ENCODE measurements around the gene SIN3B.

- TF ChIP-seq CTCF (IDR thresholded peaks at IDR 0.05) (no peak), POLR2A (IDR thresholded peaks at IDR 0.05) (no peak)
These were observed 38.0 kb downstream of the SIN3B start for GRCh38 chr19:16867211-16867610.
